CD4-positive, alpha-beta T cell treated with Interleukin-2 at 100 ng/mL for 4 hours (primary cell): ENCODE results near the gene KRTAP10-5.
"Not testable (repeated sequence)": the region's sequence is repeated elsewhere in the genome, so short reads cannot be mapped to it uniquely, and the experiment has no call there.

Experiments
- DNase-seq: peaks from one replicate; pipeline ENCODE4 v3.0.0-alpha.2; 2020; ENCODE audit warnings: low spot score

The KRTAP10-5 gene

GRCh38 chr21:44571844-44572782 lies 8.3 kb downstream of the KRTAP10-5 start:
- no peak for DNase-seq

DNA sequence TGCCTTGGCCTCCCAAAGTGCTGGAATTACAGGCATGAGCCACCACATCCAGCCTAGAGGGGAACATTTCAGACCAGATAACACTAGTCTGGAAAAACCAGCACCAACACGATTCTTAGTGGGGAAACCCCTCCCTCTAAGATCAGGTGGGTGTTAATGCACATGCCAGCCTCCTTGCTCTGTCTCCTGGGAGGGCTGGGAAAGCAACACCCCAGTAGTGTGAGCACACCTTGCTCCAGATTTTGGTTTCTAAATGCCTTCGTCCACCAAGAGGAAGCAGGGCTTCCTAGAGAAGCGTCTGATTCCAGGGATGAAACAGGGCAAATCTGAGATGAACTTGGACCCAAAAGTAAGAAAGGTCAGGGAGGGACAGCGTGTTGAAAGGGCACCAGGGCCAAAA lies 9.1 kb downstream of the KRTAP10-5 start:
- DNase-seq: no peak

DNA sequence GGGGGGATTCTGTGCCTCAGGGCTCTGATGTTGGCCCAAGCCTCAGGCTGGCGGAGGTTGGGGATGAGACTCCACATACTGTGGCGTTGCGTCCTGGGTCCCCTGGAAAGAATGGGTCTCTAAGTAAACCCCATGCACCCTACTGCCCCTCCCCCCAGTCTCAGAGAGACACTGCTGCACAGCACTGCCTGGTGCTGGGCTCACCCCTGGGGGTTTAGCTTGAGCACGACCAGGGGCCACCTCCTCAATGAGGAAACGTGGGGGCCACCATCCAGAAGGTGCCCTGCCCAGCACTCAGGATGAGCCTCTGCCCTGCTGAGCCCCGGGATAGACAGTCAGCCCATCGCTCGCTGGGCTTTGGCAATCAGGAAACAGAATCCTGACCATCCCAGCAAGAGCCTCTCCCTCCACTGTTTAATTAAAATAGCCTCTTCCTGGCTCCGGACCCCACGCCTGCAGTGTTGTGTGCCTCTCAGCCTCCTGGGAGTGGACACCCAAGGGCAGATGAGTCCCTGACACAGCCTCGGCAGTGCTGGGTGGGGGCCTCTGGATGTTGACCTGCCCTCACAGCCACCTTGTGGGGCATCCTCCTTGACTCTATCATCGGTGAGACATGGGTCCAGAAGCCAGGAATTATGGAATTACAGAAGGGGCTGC lies 10.4 kb downstream of the KRTAP10-5 start:
- no peak for DNase-seq

GRCh38 chr21:44568667-44569556 lies 11.5 kb downstream of the KRTAP10-5 start:
- DNase-seq: no peak

- DNase-seq: no peak
These were observed 12.1 kb downstream of the KRTAP10-5 start for GRCh38 chr21:44568261-44568660.

DNA sequence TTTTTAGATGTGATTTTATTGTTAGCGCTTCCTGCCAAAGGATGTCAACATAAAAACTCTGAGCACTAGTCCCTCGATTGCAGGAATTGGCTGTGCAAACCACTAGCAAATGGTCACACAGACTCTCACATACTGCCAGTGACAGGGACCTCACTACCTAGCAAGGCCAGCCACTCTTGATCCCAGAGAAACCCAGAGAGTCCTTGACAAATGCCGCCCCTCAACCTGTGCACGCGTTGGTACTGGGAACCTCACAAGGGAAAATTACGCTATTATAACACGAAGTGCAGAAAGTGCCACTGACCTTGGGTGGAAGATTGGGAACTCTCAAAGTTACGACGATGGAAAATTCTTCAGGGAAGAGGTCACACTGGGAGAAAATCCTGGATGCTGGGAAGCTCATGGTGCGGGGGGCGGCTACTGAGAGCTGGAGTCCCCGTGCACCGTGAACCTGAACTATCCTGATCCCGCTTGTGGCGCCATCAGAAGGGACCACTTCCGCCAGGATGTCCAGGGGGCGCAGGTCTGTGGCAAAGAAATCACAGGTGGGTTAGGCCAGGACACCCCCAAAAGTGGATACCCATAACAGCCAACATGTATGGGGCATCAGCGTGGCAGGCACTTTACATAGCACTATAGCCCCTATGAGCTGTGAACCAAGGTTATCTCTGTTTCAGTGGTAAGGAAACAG lies 12.8 kb downstream of the KRTAP10-5 start:
- no peak for DNase-seq

DNA sequence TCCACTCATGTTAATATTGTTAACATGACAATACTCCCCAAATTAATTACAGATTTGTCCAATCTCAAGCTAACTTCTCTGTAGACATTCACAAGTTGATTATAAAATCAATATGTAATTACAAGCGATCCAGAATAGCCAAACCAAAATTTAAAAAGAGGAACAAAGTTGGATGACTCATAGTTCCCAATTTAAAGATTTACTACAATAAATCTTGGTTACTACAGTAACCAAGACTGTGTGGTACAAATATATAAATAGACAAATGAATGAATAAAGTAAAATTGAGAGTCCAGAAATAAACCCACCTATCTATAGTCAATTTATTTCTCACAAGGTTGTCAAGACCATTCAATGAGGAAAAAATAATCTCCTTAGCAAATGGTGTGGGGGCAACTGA lies 14.0 kb downstream of the KRTAP10-5 start:
- DNase-seq: no peak

- DNase-seq: no peak
These were observed 15.4 kb downstream of the KRTAP10-5 start for GRCh38 chr21:44564886-44565598.

- no peak for DNase-seq
These were observed 16.3 kb downstream of the KRTAP10-5 start for GRCh38 chr21:44564099-44564498.

DNA sequence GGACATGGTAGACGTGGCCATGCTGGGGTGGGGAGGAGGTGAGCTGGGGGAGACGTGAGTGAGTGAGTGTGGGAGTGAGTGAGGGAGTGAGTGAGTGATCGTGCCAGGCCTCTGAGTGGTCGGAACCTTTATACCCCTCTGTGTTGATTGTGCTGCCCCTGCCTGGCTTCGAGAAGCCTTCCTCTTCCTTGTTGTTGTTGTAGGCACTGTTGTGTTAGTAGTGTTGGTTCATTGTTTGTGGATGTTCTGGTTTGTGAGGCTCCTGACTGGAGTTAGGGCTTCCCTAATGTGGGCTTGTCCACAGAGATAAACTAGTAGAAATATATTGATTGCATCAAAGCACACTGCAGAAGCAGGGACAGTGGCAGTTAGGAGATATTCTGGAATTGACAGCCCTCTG lies 21.7 kb downstream of the KRTAP10-5 start, which contains the start of gene KRTAP10-3:
Gene KRTAP10-3, minus strand, starts transcription at position 101 of the 400 bp plus-strand sequence. Its CDS starts 80 bp downstream, at position 21.
- DNase-seq: no peak

- DNase-seq: not testable (repeated sequence)
These were observed 22.1 kb downstream of the KRTAP10-5 start for GRCh38 chr21:44558329-44558675.

GRCh38 chr21:44557491-44558328 lies 22.7 kb downstream of the KRTAP10-5 start:
- DNase-seq: no peak

GRCh38 chr21:44556879-44557278 lies 23.5 kb downstream of the KRTAP10-5 start:
- DNase-seq: no peak

DNA sequence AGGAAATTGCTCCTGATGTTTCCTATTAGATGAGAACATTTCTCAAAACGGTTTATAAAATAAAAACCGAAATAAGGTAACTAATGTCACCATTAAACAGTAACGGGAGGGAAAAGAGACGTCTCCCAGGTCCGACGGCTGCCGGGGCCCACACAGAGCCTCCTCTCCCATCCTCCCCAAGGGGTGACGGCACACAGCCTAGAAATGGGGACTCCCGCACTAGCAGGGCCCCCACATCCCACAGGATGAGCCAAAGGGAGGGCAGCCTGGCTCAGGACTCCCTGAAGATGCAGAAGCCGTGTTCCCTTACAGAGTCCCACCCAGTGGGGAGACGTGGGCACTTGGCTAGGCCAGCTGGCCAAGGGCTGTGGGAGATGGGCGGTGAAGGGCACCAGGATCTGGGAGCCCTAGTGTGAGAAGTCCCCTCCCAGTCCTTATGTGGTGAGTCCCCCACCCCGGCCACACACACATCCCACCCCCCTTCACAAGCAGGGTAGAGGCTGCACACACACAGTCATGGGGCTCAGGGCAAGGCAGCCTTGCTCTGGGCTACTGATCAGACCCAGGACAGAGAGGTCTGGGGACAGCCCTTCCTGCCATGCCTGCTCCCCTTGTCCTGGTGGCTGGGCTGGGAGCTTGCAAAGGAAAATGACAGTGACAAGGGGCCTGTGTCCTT lies 25.1 kb downstream of the KRTAP10-5 start:
- DNase-seq: no peak

DNA sequence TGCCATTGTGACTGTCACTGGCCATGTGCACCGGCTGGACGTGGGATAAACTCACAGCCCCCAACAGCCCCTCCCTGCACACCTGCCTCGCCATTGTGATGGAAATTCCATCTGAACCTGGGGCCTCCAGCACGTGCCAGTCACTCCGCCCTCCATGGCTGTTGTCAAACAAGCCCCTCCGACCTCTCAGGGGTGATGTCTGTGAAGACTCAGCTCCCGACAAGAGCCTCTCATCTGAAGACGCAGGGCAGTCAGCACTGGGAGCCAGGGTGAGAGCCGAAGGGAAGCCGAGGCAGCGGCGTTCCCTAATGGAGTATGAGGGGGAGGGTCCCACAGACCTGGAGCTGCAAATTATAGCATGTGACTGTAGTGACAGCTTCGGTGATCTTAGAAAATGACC lies 27.7 kb downstream of the KRTAP10-5 start:
- DNase-seq: no peak

GRCh38 chr21:44552136-44552535 lies 28.3 kb downstream of the KRTAP10-5 start:
- DNase-seq: no peak

DNA sequence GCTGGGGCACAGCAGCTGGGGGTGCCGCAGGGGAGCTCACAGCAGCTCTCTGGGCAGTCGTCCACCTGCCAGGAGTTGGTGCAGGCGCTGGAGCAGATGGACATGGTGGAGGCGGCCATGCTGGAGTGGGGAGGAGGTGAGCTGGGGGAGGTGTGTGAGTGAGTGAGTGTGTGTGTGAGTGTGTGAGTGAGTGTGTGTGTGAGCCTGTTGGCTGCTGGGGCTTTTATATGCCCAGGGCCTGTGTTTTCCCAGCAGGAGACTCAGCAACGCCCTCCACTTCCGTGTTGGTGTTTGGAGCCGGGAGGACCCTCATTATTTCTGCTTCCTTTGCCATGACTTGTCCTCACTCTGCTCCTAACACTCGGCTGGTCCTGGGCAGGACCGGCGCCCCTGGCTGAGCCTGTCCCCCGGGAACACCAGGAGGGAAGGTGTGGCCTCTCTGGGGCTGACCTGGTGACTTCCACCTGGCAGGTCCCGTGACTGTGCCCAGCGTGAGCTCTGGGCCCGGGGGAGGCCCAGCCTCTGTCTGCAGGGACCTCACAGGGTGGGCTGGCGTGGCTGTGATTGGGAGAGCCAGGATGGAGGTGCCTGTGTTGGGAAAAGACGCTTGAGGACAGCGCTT lies 29.0 kb downstream of the KRTAP10-5 start, which contains the start of gene KRTAP10-2:
Gene KRTAP10-2, minus strand, starts transcription at position 166 of the 622 bp plus-strand sequence. Its CDS starts 47 bp downstream, at position 119.
- DNase-seq: no peak

GRCh38 chr21:44550807-44551206 lies 29.6 kb downstream of the KRTAP10-5 start:
- DNase-seq: no peak

- not testable (repeated sequence) for DNase-seq
These were observed 30.1 kb downstream of the KRTAP10-5 start for GRCh38 chr21:44550285-44550684.
